ENCODE results near the gene HDLBP. TPM values are rescaled to one million over a fixed set of nuclear protein-coding genes. Genes with fewer than 3 reads are reported as not detected.
A peak's percentile ranks its signal among the peaks of the same experiment; 100 is the strongest.

The HDLBP gene
- total and polyA plus RNA-seq, 10 donors, result 46.1 to 333 (median 244) TPM

- Histone ChIP-seq H3K36me3 (peaks cover 10 to 100% (median 99%) of the 10 kb centered on the region in 6 donors), H3K4me1 (peaks cover 0 to 19% (median 6%) of the 10 kb centered on the region in 6 donors), H3K9me3 (no peaks in the 10 kb centered on the region), H3K4me3 (no peak overlapping the region), H3K27ac (no peak overlapping the region), H3K27me3 (replicated peaks in 1 of 7) (no peaks in the 10 kb centered on the region)
- TF ChIP-seq CTCF (IDR thresholded peaks at IDR 0.05 in 8 of 11, conservative IDR thresholded peaks at IDR 0.05 in 3 of 11) (no peak), POLR2AphosphoS5 (IDR thresholded peaks at IDR 0.05) (peak in 2 of 3 donors; percentile 15 to 46)
- intact Hi-C loops (cut with DNase I; ENCODE audit: low total_unique reads), result no loop called here
- no peak for DNase-seq
- WGBS, 5 donors, result 94 to 98% (median 98%) methylated on average over 28 of the region's 28 CpGs
Observed at GRCh38 chr2:241239552-241240202, 75.8 kb downstream of the HDLBP start.

- peaks cover 10 to 100% (median 100%) of the 10 kb centered on the region in 6 donors for H3K36me3 ChIP-seq
- peaks cover 0 to 19% (median 6%) of the 10 kb centered on the region in 6 donors for H3K4me1 ChIP-seq
- intact Hi-C loops (cut with DNase I; ENCODE audit: low total_unique reads), result no loop called here
- no peak for DNase-seq
- H3K9me3 ChIP-seq, result no peaks in the 10 kb centered on the region
- H3K4me3 ChIP-seq, result no peak overlapping the region
- no peaks in the 10 kb centered on the region for H3K27me3 ChIP-seq (replicated peaks in 1 of 7)
- no peak for TF ChIP-seq CTCF (IDR thresholded peaks at IDR 0.05 in 8 of 11, conservative IDR thresholded peaks at IDR 0.05 in 3 of 11)
- peak in 1 of 3 donors; percentile 26 for TF ChIP-seq POLR2AphosphoS5 (IDR thresholded peaks at IDR 0.05)
- 83 to 95% (median 94%) methylated on average over 5 of the region's 5 CpGs for WGBS, 5 donors
- H3K27ac ChIP-seq, result no peak overlapping the region
Observed at GRCh38 chr2:241238693-241239198, 76.7 kb downstream of the HDLBP start.

GRCh38 chr2:241237949-241238371 lies 77.5 kb downstream of the HDLBP start:
- Histone ChIP-seq H3K4me3 (no peak overlapping the region), H3K27ac (no peak overlapping the region), H3K36me3 (peaks cover 6 to 100% (median 100%) of the 10 kb centered on the region in 6 donors), H3K9me3 (no peaks in the 10 kb centered on the region), H3K4me1 (peaks cover 0 to 19% (median 7%) of the 10 kb centered on the region in 6 donors), H3K27me3 (replicated peaks in 1 of 7) (no peaks in the 10 kb centered on the region)
- TF ChIP-seq POLR2A (IDR thresholded peaks at IDR 0.05), result no peak
- peak in 2 of 3 donors; percentile 13 to 26 for TF ChIP-seq POLR2AphosphoS5 (IDR thresholded peaks at IDR 0.05)
- TF ChIP-seq CTCF (IDR thresholded peaks at IDR 0.05 in 8 of 11, conservative IDR thresholded peaks at IDR 0.05 in 3 of 11), result no peak
- intact Hi-C loops (cut with DNase I; ENCODE audit: low total_unique reads), result no loop called here
- WGBS, 5 donors, result 91 to 96% (median 95%) methylated on average over 11 to 12 of the region's 12 CpGs
- DNase-seq, result no peak

- no peaks in the 10 kb centered on the region for H3K27me3 ChIP-seq (replicated peaks in 1 of 7)
- TF ChIP-seq POLR2A (IDR thresholded peaks at IDR 0.05) (no peak), POLR2AphosphoS5 (IDR thresholded peaks at IDR 0.05) (no peak), CTCF (IDR thresholded peaks at IDR 0.05 in 8 of 11, conservative IDR thresholded peaks at IDR 0.05 in 3 of 11) (no peak)
- WGBS, 5 donors, result 95 to 99% (median 97%) methylated on average over 6 of the region's 6 CpGs
- DNase-seq, result no peak
- no peaks in the 10 kb centered on the region for H3K9me3 ChIP-seq
- peaks cover 0 to 19% (median 7%) of the 10 kb centered on the region in 6 donors for H3K4me1 ChIP-seq
- no peak overlapping the region for H3K27ac ChIP-seq
- no peak overlapping the region for H3K4me3 ChIP-seq
- intact Hi-C loops (cut with DNase I; ENCODE audit: low total_unique reads), result no loop called here
- peaks cover 5 to 100% (median 99%) of the 10 kb centered on the region in 6 donors for H3K36me3 ChIP-seq
Observed at GRCh38 chr2:241237047-241237446, 78.4 kb downstream of the HDLBP start.

Data from spleen (tissue), 11 donors.